ENCODE results near the gene MAP3K5.

The MAP3K5 gene

DNA sequence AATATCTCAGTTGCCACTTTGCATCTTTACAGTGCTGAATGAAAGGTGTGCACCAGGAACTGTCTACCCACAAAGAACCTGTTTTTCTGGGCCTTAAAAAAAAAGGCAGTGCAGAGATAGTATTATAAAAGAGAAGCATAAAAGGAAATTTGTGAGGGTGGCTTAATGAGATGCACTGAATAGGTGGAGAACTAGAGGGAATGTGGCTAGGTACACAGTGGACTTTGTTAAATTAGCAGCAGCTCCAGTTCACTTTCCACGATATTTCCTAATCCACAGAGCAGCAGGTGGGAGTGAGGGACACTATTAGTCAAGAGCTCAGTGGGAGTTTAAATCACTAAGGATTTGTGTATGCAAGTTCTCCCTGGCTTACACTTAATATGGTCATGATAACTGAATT lies 280.9 kb downstream of the MAP3K5 start:
- Histone ChIP-seq H3K9me3 (ENCODE audit: control extremely low read depth in 1 of 5, control insufficient read depth in 4 of 5, insufficient read depth in 2 of 5, low read depth in 1 of 5, low read length in 4 of 5) (no peaks in the 10 kb centered on the region), H3K4me1 (ENCODE audit: control extremely low read depth in 1 of 4, control insufficient read depth in 4 of 4, insufficient read depth in 4 of 4, low read length in 3 of 4) (peaks cover 8 to 67% (median 53%) of the 10 kb centered on the region in 4 experiments), H3K36me3 (ENCODE audit: control insufficient read depth in 4 of 4, insufficient read depth in 4 of 4, low read length in 3 of 4) (peaks cover 0 to 16% (median under 1%) of the 10 kb centered on the region in 4 experiments), H3K27me3 (replicated peaks in 2 of 5; ENCODE audit: control insufficient read depth in 4 of 5, insufficient read depth in 5 of 5, low read length in 4 of 5) (no peaks in the 10 kb centered on the region), H3K27ac (ENCODE audit: insufficient read depth in 1 of 2, low read depth in 1 of 2, low read length in 2 of 2, poor library complexity in 1 of 2, severe bottlenecking in 2 of 2) (no peak overlapping the region), H3K4me3 (ENCODE audit: control insufficient read depth in 1 of 7, extremely low read depth in 1 of 7, insufficient read depth in 4 of 7, low read depth in 2 of 7, low read length in 6 of 7) (peak overlapping the region in 1 of 7 experiments; percentile 0)
- 100% methylated on average over 1 of the region's 1 CpG for WGBS (ENCODE audit: insufficient coverage)
- ChIA-PET CTCF (interaction anchor here (0.9 to 3.3 kb wide), 4 partner anchors 12 to 41 kb away, joined by 3 to 14 read pairs (median 4); no protein-coding TSS in a partner anchor), POLR2A (interaction anchor here (1.9 kb wide), 1 partner anchor 14 kb away, joined by 4 read pairs; no protein-coding TSS in a partner anchor)
- no peak for DNase-seq

DNA sequence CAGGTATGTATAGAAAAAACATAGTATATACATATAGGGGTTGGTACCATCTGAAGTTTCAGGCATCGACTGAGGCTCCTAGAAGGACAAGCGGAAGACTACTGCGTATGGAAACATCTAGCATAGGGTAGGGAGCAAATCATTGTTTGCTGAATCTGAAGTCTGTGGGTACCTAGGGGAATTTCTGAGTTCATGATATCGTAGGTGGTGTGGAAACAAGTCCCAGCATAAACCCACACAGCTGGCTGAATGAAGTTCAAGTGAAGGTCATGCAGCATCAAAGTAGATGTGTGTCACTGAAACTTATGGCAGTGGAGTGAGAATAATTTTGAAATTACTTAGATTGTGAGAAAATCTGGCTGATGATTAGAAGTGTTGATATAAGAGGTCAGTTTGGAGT lies 281.5 kb downstream of the MAP3K5 start:
- Histone ChIP-seq H3K27me3 (replicated peaks in 2 of 5; ENCODE audit: control insufficient read depth in 4 of 5, insufficient read depth in 5 of 5, low read length in 4 of 5) (no peaks in the 10 kb centered on the region), H3K36me3 (ENCODE audit: control insufficient read depth in 4 of 4, insufficient read depth in 4 of 4, low read length in 3 of 4) (peaks cover 0 to 16% (median 0%) of the 10 kb centered on the region in 4 experiments), H3K27ac (ENCODE audit: insufficient read depth in 1 of 2, low read depth in 1 of 2, low read length in 2 of 2, poor library complexity in 1 of 2, severe bottlenecking in 2 of 2) (no peak overlapping the region), H3K4me1 (ENCODE audit: control extremely low read depth in 1 of 4, control insufficient read depth in 4 of 4, insufficient read depth in 4 of 4, low read length in 3 of 4) (peaks cover 8 to 68% (median 51%) of the 10 kb centered on the region in 4 experiments), H3K9me3 (ENCODE audit: control extremely low read depth in 1 of 5, control insufficient read depth in 4 of 5, insufficient read depth in 2 of 5, low read depth in 1 of 5, low read length in 4 of 5) (no peaks in the 10 kb centered on the region), H3K4me3 (ENCODE audit: control insufficient read depth in 1 of 7, extremely low read depth in 1 of 7, insufficient read depth in 4 of 7, low read depth in 2 of 7, low read length in 6 of 7) (no peak overlapping the region)
- POLR2A ChIA-PET, result interaction anchor here (1.9 kb wide), 1 partner anchor 15 kb away, joined by 4 read pairs; no protein-coding TSS in a partner anchor
- CTCF ChIA-PET, result interaction anchor here (0.9 to 3.3 kb wide), 4 partner anchors 8 to 16 kb away, joined by 4 to 14 read pairs (median 6); no protein-coding TSS in a partner anchor
- DNase-seq, result peak in 2 of 3 donors; percentile 35 to 49
- WGBS (ENCODE audit: insufficient coverage), result 23% methylated on average over 1 of the region's 4 CpGs

DNA sequence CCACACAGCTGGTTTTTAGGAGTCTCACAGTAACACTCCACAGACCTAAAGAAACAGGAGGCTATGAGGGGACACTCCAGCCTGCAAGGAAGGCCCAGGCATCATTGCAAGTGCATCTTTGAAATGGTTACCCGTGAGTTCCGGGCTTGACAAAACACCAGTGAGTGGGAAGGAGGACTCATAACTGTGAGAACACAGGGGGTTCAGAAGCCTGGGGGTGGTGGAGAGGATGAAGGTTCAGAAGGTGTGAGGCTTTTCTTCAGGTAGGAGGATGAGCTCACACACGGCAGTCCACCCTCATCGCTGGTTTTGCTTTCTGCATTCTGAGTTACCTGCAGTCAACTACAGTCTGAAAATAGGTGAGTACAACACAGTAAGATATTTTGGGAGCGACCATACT lies 282.0 kb downstream of the MAP3K5 start:
- H3K4me1 ChIP-seq (ENCODE audit: control extremely low read depth in 1 of 4, control insufficient read depth in 4 of 4, insufficient read depth in 4 of 4, low read length in 3 of 4), result peaks cover 8 to 71% (median 51%) of the 10 kb centered on the region in 4 experiments
- CTCF ChIA-PET, result interaction anchor here (0.9 to 3.3 kb wide), 4 partner anchors 9 to 18 kb away, joined by 4 to 14 read pairs (median 6); no protein-coding TSS in a partner anchor
- POLR2A ChIA-PET, result interaction anchor here (0.7 to 1.9 kb wide), 2 partner anchors 11 to 15 kb away, joined by 4 read pairs; no protein-coding TSS in a partner anchor
- peaks cover 0 to 16% (median 0%) of the 10 kb centered on the region in 4 experiments for H3K36me3 ChIP-seq (ENCODE audit: control insufficient read depth in 4 of 4, insufficient read depth in 4 of 4, low read length in 3 of 4)
- H3K4me3 ChIP-seq (ENCODE audit: control insufficient read depth in 1 of 7, extremely low read depth in 1 of 7, insufficient read depth in 4 of 7, low read depth in 2 of 7, low read length in 6 of 7), result no peak overlapping the region
- no peak overlapping the region for H3K27ac ChIP-seq (ENCODE audit: insufficient read depth in 1 of 2, low read depth in 1 of 2, low read length in 2 of 2, poor library complexity in 1 of 2, severe bottlenecking in 2 of 2)
- no peaks in the 10 kb centered on the region for H3K9me3 ChIP-seq (ENCODE audit: control extremely low read depth in 1 of 5, control insufficient read depth in 4 of 5, insufficient read depth in 2 of 5, low read depth in 1 of 5, low read length in 4 of 5)
- WGBS (ENCODE audit: insufficient coverage), result 100% methylated on average over 2 of the region's 5 CpGs
- no peak for DNase-seq
- H3K27me3 ChIP-seq (replicated peaks in 2 of 5; ENCODE audit: control insufficient read depth in 4 of 5, insufficient read depth in 5 of 5, low read length in 4 of 5), result no peaks in the 10 kb centered on the region

DNA sequence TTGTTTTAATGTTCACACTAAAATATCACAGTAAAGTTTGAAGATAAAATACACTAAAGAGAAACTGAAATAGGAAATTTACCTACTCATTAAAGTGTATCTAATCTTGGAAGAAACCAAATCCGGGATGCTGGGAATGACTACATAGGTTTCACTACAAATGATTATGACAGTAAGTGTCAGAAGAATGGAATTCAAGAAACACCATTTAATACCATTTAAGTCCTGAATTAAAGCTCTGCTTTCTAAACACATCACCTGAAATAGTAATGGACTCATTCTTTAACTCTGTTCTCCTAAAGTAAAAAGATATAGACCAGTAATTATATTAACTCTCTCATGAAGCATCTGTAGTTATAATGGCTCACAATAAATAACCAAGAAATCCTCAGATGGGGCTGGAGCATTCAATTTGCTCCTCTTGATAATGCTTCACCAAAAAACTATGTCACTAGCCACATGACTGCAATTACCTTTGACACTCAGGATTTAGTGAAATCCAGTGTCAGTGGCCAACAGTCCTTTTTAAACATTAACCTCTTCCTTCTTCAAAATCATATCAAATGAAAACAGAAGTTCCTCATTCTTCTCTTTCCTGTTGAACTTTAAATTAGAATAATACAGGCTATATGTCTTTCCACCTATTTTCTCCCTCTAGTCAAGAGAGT lies 283.4 kb downstream of the MAP3K5 start:
- H3K9me3 ChIP-seq (ENCODE audit: control extremely low read depth in 1 of 5, control insufficient read depth in 4 of 5, insufficient read depth in 2 of 5, low read depth in 1 of 5, low read length in 4 of 5), result no peaks in the 10 kb centered on the region
- no peaks in the 10 kb centered on the region for H3K27me3 ChIP-seq (replicated peaks in 2 of 5; ENCODE audit: control insufficient read depth in 4 of 5, insufficient read depth in 5 of 5, low read length in 4 of 5)
- ChIA-PET POLR2A (no interaction called here), CTCF (interaction anchor here (0.9 to 2.6 kb wide), 6 partner anchors 10 to 254 kb away, joined by 3 to 12 read pairs (median 5); no protein-coding TSS in a partner anchor)
- peak overlapping the region in 2 of 7 experiments; percentile 4 to 29 for H3K4me3 ChIP-seq (ENCODE audit: control insufficient read depth in 1 of 7, extremely low read depth in 1 of 7, insufficient read depth in 4 of 7, low read depth in 2 of 7, low read length in 6 of 7)
- peaks cover 9 to 76% (median 57%) of the 10 kb centered on the region in 4 experiments for H3K4me1 ChIP-seq (ENCODE audit: control extremely low read depth in 1 of 4, control insufficient read depth in 4 of 4, insufficient read depth in 4 of 4, low read length in 3 of 4)
- peak; percentile 49 to 84 (median 69) for DNase-seq
- WGBS (ENCODE audit: insufficient coverage), result no CpG with 5 or more reads among the region's 1 CpG
- peaks cover 0 to 14% (median 0%) of the 10 kb centered on the region in 4 experiments for H3K36me3 ChIP-seq (ENCODE audit: control insufficient read depth in 4 of 4, insufficient read depth in 4 of 4, low read length in 3 of 4)
- H3K27ac ChIP-seq (ENCODE audit: insufficient read depth in 1 of 2, low read depth in 1 of 2, low read length in 2 of 2, poor library complexity in 1 of 2, severe bottlenecking in 2 of 2), result peak overlapping the region; percentile 46 to 64
